Calu3 (cell line): ENCODE results near the gene C19orf33. TPM values are rescaled to one million over a fixed set of nuclear protein-coding genes. Genes with fewer than 3 reads are reported as not detected.

Experiments
- BruUV-seq: library from RNA; stranded (reverse); fragments of 400-500 nt; replicated peaks from 2 replicates; lab custom pipeline; 2021; lab: Mats Ljungman, UMichigan
- CTCF ChIA-PET: fragments of 300-600 bp; sonication (Branson Sonifier 250); formaldehyde crosslinking; loops from one replicate; lab custom pipeline; 2022; ENCODE audit warnings: antibody characterized with exemption; lab: Charles Lee
- DNase-seq: peaks from one replicate; pipeline ENCODE4 v3.0.0; 2022
- H3K27ac Mint-ChIP-seq: one replicate; pipeline ENCODE4 v1.8.0; 2022; ENCODE audit warnings: mixed read lengths; ENCODE audit not compliant: unreplicated experiment
- H3K27me3 Mint-ChIP-seq: one replicate; pipeline ENCODE4 v1.8.0; 2022; ENCODE audit warnings: mixed read lengths; ENCODE audit not compliant: unreplicated experiment
- H3K36me3 Mint-ChIP-seq: one replicate; pipeline ENCODE4 v1.8.0; 2022; ENCODE audit warnings: mild to moderate bottlenecking, moderate library complexity, mixed read lengths; ENCODE audit not compliant: insufficient read depth, unreplicated experiment
- H3K4me1 Mint-ChIP-seq: one replicate; pipeline ENCODE4 v1.8.0; 2022; ENCODE audit warnings: mild to moderate bottlenecking, low read depth, mixed read lengths; ENCODE audit not compliant: unreplicated experiment
- H3K4me3 Mint-ChIP-seq: one replicate; pipeline ENCODE4 v1.8.0; 2022; ENCODE audit warnings: mild to moderate bottlenecking, low read depth, moderate library complexity, mixed read lengths; ENCODE audit not compliant: unreplicated experiment
- H3K9me3 Mint-ChIP-seq: one replicate; pipeline ENCODE4 v1.8.0; 2022; ENCODE audit warnings: low read depth, mixed read lengths; ENCODE audit not compliant: unreplicated experiment
- intact Hi-C: fragments of 100-400 bp; cut with micrococcal nuclease; formaldehyde crosslinking; loops from one replicate; pipeline ENCODE4 v1.10.0; 2022; ENCODE audit not compliant: unreplicated experiment
- total RNA-seq: library from RNA; stranded (reverse); gene quantifications from 2 replicates; pipeline ENCODE4 v1.2.3, GENCODE V29; 2022
- TF ChIP-seq, protein P1 (sequence below): fragments of 200-600 bp; IDR thresholded peaks from one replicate; pipeline ENCODE4 v1.8.0; 2022; ENCODE audit warnings: antibody characterized with exemption; ENCODE audit not compliant: unreplicated experiment

C19orf33 gene
- total RNA-seq, 1 experiment from 2014 or later, result 189 TPM

DNA sequence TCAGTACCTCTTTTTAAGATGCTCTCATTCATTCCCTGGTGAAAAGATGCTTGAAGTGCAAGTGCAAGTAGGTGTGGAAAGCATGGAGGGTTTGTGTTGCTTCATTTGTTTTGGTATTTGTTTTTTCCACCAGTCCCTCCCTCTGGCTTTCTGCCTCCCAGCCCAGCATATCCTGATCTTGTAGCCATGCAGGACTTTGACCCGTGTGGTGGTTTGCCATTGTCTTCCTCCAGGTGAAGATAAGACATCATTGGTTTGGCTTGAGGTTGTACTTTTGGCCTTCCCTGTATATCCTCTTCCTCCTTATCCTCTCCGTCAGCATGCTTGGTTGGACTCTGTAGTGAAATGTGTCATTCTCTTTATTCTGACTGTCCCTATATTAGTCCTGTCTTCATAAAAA is 30.6 kb upstream of the C19orf33 start:
- peaks cover 73% of the 10 kb centered on the region for H3K4me1 Mint-ChIP-seq
- H3K27me3 Mint-ChIP-seq, result no peaks in the 10 kb centered on the region
- DNase-seq, result peak; percentile 39
- TF ChIP-seq, protein P1, sequence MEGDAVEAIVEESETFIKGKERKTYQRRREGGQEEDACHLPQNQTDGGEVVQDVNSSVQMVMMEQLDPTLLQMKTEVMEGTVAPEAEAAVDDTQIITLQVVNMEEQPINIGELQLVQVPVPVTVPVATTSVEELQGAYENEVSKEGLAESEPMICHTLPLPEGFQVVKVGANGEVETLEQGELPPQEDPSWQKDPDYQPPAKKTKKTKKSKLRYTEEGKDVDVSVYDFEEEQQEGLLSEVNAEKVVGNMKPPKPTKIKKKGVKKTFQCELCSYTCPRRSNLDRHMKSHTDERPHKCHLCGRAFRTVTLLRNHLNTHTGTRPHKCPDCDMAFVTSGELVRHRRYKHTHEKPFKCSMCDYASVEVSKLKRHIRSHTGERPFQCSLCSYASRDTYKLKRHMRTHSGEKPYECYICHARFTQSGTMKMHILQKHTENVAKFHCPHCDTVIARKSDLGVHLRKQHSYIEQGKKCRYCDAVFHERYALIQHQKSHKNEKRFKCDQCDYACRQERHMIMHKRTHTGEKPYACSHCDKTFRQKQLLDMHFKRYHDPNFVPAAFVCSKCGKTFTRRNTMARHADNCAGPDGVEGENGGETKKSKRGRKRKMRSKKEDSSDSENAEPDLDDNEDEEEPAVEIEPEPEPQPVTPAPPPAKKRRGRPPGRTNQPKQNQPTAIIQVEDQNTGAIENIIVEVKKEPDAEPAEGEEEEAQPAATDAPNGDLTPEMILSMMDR, result no peak
- CTCF ChIA-PET, result interaction anchor here (1.8 kb wide), 1 partner anchor 18 kb away, joined by 4 read pairs; no protein-coding TSS in a partner anchor
- H3K27ac Mint-ChIP-seq, result peak overlapping the region; percentile 57
- H3K9me3 Mint-ChIP-seq, result no peaks in the 10 kb centered on the region
- intact Hi-C loops, result no loop called here
- peak overlapping the region; percentile 35 for H3K4me3 Mint-ChIP-seq
- H3K36me3 Mint-ChIP-seq, result peaks cover 90% of the 10 kb centered on the region
- no TSS peak for BruUV-seq

DNA sequence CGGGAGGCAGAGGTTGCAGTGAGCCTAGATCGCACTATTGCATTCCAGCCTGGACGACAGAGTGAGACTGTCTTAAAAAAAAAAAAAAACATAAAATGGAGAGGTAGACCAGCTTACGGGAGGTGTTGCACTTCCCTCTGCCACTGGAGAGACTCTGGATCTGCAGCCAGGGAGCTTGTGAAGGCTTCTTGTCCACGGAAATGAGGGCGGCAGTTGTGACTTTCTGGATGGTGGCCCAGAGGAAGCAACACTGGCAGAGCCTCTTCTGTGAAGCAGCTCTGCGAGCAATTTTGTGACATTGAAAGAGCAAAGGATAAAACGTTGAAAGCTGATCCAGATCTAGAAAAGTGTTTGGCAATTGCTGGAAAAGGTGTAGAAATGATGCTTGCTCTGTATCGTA is 29.3 kb upstream of the C19orf33 start:
- no peaks in the 10 kb centered on the region for H3K9me3 Mint-ChIP-seq
- no TSS peak for BruUV-seq
- no peak overlapping the region for H3K27ac Mint-ChIP-seq
- no peaks in the 10 kb centered on the region for H3K27me3 Mint-ChIP-seq
- peaks cover 67% of the 10 kb centered on the region for H3K4me1 Mint-ChIP-seq
- intact Hi-C loops, result no loop called here
- H3K4me3 Mint-ChIP-seq, result no peak overlapping the region
- TF ChIP-seq, protein P1, result no peak
- peaks cover 84% of the 10 kb centered on the region for H3K36me3 Mint-ChIP-seq
- CTCF ChIA-PET, result interaction anchor here (1.1 to 1.8 kb wide), 2 partner anchors 9 to 16 kb away, joined by 4 read pairs; no protein-coding TSS in a partner anchor
- DNase-seq, result no peak

DNA sequence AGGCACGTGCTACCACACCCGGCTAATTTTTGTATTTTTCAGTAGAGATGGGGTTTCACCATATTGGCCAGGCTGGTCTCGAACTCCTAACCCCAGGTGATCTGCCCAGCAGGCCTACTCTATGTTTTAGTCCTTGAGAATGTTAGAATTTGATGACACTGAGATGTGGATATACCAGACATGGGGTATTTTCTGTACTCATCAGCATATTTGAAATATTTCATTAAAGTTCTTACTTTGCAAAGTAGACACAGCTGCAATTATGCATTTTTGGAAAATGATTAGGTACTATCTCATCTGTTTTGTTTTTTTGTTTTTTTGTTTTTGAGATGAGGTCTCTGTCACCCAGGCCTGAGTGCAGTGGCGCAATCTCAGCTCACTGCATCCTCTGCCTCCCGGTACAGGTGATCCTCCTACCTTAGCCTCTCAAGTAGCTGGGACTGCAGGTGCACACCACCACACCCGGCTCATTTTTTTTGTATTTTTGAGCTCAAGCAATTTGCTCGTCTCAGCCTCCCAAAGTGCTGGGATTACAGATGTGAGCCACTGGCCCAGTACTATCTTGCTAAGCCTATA is 27.0 kb upstream of the C19orf33 start:
- Mint-ChIP-seq H3K36me3 (peaks cover 83% of the 10 kb centered on the region), H3K9me3 (no peaks in the 10 kb centered on the region), H3K4me1 (peaks cover 66% of the 10 kb centered on the region), H3K27me3 (no peaks in the 10 kb centered on the region), H3K27ac (peak overlapping the region; percentile 54), H3K4me3 (no peak overlapping the region)
- CTCF ChIA-PET, result interaction anchor here (0.7 to 1.7 kb wide), 6 partner anchors 10 to 97 kb away, joined by 3 to 16 read pairs (median 3); partner anchors contain the start of genes C19orf33, PSMD8 and SPINT2
- no TSS peak for BruUV-seq
- TF ChIP-seq, protein P1, result no peak
- DNase-seq, result no peak
- intact Hi-C loops, result no loop called here

DNA sequence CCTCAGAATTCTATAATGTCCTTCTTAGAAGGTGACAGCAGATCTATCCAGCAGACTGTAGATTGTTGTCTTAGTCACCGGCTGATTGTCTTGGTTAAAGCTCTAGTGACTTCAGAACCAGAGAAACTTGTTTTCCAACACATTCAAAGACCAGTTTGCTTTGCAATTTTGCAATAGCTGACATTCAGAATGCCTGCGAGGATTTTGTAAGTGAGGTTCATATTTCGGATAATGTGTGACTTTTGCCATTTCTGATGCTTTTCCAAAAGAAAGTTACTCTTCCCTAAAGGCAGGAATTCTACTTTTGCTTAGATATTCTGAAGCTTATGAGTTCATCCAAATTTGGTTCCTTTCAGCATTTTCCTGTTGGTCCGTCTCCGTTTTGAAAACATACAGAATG is 26.5 kb upstream of the C19orf33 start:
- CTCF ChIA-PET, result interaction anchor here (0.5 to 1.7 kb wide), 7 partner anchors 10 to 97 kb away, joined by 3 to 16 read pairs (median 3); partner anchors contain the start of genes C19orf33, PSMD8 and SPINT2
- H3K9me3 Mint-ChIP-seq, result no peaks in the 10 kb centered on the region
- H3K27me3 Mint-ChIP-seq, result no peaks in the 10 kb centered on the region
- peak; percentile 29 for DNase-seq
- peak overlapping the region; percentile 54 for H3K27ac Mint-ChIP-seq
- BruUV-seq, result no TSS peak
- H3K4me1 Mint-ChIP-seq, result peaks cover 66% of the 10 kb centered on the region
- H3K36me3 Mint-ChIP-seq, result peaks cover 80% of the 10 kb centered on the region
- H3K4me3 Mint-ChIP-seq, result no peak overlapping the region
- intact Hi-C loops, result no loop called here
- TF ChIP-seq, protein P1, result no peak
